Psoas muscle (tissue), 8 donors: ENCODE measurements around the gene SLC24A4. TPM values are rescaled to one million over a fixed set of nuclear protein-coding genes. Genes with fewer than 3 reads are reported as not detected.

ENCODE experiments used
- ATAC-seq, 4 donors: fragments of 200-7000 bp; cut with Tn5 transposase; one replicate each; pipeline ENCODE4 v1.9.1; 2020; ENCODE audit warnings: moderate library complexity in 3 of 4, mild to moderate bottlenecking in 2 of 4
- DNase-seq, 2 donors: peaks; one replicate each; pipeline ENCODE4 v3.0.0-alpha.2; 2020
- H3K27ac ChIP-seq: fragments of 200-600 bp; one replicate; pipeline ENCODE4 v1.8.0; 2022
- H3K27me3 ChIP-seq, 3 donors: fragments of 200-600 bp in 1 of 3; one replicate each; pipeline versions ENCODE4 v1.6.1 to v1.8.0; 2013 to 2022; ENCODE audit warnings: low read length in 2 of 3, mild to moderate bottlenecking in 2 of 3, moderate library complexity in 1 of 3; ENCODE audit not compliant: insufficient read depth in 3 of 3
- H3K36me3 ChIP-seq, 2 donors: fragments of 200-600 bp in 1 of 2; one replicate each; pipeline versions ENCODE4 v1.6.1 to v1.8.0; 2013 to 2022; ENCODE audit warnings: low read depth in 1 of 2, mild to moderate bottlenecking in 1 of 2, moderate library complexity in 1 of 2; ENCODE audit not compliant: insufficient read depth in 1 of 2
- H3K4me1 ChIP-seq: fragments of 200-600 bp; one replicate; pipeline ENCODE4 v1.8.0; 2022
- H3K4me3 ChIP-seq: fragments of 200-600 bp; one replicate; pipeline ENCODE4 v1.8.0; 2022; ENCODE audit warnings: mild to moderate bottlenecking
- H3K9me3 ChIP-seq: fragments of 200-600 bp; one replicate; pipeline ENCODE4 v1.8.0; 2022
- CTCF ChIP-seq: fragments of 200-600 bp; IDR thresholded peaks from one replicate; pipeline ENCODE4 v1.8.0; 2022; ENCODE audit warnings: antibody characterized with exemption
- WGBS, 3 donors: extraction: QIAGEN DNeasy Blood & Tissue Kit; methylation state at CpG; one replicate each; pipeline versions ENCODE4 v1.1.6 to v1.1.7; 2013; 5-methylcytosine and 5-hydroxymethylcytosine counted together
- intact Hi-C, 2 donors: fragments of 100-400 bp; cut with DNase I; formaldehyde crosslinking; loops; one replicate each; pipeline versions ENCODE4 v1.11.0 to v1.14.2; 2022
- polyA plus RNA-seq, 3 donors: library from polyadenylated mRNA; stranded (reverse); fragments of 200-250 nt; gene quantifications; one replicate each; pipeline ENCODE4 v1.2.3, GENCODE V29; 2013
- total RNA-seq, 4 donors: library from RNA; stranded (reverse); fragmentation: NEBNext Ultra II Directional in 2 of 4; extraction: Animal tissue kit (Norgen Biotek cat#: 25700) in 2 of 4; gene quantifications; one replicate each; pipeline versions ENCODE4 v1.2.1 to v1.2.4, GENCODE V29; 2021 to 2023
- donor health status: healthy with polysubstance abuse.
- donor health status: DM: no; HTN: no; CAD: no; lungs with moderate emphysema.
- donor health status: Bipolar disorder and iron deficiency.
- donor health status: healthy.
- donor health status: DM: yes; HTN: yes; CAD: no.
- donor health status: DM: no; HTN: no; CAD: no.
- donor health status: DM: no; HTN: no; CAD: no.
- donor health status: DM: yes; HTN: yes; CAD: no.

The SLC24A4 gene
- total and polyA plus RNA-seq, 7 donors, result 0.21 to 2.3 (median 0.34) TPM

GRCh38 chr14:92520102-92521057 is 197.4 kb downstream of the SLC24A4 start:
- ATAC-seq, result no peak
- no peak overlapping the region for H3K27ac ChIP-seq

GRCh38 chr14:92521058-92521415 is 198.1 kb downstream of the SLC24A4 start:
- WGBS, 3 donors, result 92 to 95% (median 92%) methylated on average over 2 of the region's 2 CpGs
- ATAC-seq (no peak), DNase-seq (no peak)
- Histone ChIP-seq H3K27ac (no peak overlapping the region), H3K36me3 (no peaks in the 10 kb centered on the region), H3K9me3 (no peaks in the 10 kb centered on the region), H3K4me3 (no peak overlapping the region), H3K27me3 (peaks cover 0 to 2% (median 0%) of the 10 kb centered on the region in 3 donors), H3K4me1 (no peaks in the 10 kb centered on the region)
- intact Hi-C loops, result no loop called here
- TF ChIP-seq CTCF, result no peak

More at GRCh38 chr14:92520102-92521057, 197.4 kb downstream of the SLC24A4 start:
- 89 to 90% (median 90%) methylated on average over 17 of the region's 17 CpGs for WGBS, 3 donors
- intact Hi-C loops, result no loop called here
- H3K36me3 ChIP-seq, result no peaks in the 10 kb centered on the region
- H3K9me3 ChIP-seq, result no peaks in the 10 kb centered on the region
- no peaks in the 10 kb centered on the region for H3K4me1 ChIP-seq
- H3K27me3 ChIP-seq, result peaks cover 0 to 2% (median 0%) of the 10 kb centered on the region in 3 donors
- DNase-seq, result no peak
- no peak for TF ChIP-seq CTCF
- no peak overlapping the region for H3K4me3 ChIP-seq

GRCh38 chr14:92523752-92524151 is 200.8 kb downstream of the SLC24A4 start:
- peaks cover 0 to 2% (median 0%) of the 10 kb centered on the region in 3 donors for H3K27me3 ChIP-seq
- no peak for ATAC-seq
- H3K27ac ChIP-seq, result no peak overlapping the region
- 89 to 93% (median 91%) methylated on average over 6 of the region's 6 CpGs for WGBS, 3 donors
- H3K4me1 ChIP-seq, result no peaks in the 10 kb centered on the region
- H3K4me3 ChIP-seq, result no peak overlapping the region
- no peak for DNase-seq
- no peak for TF ChIP-seq CTCF
- H3K36me3 ChIP-seq, result no peaks in the 10 kb centered on the region
- no peaks in the 10 kb centered on the region for H3K9me3 ChIP-seq
- intact Hi-C loops, result no loop called here

GRCh38 chr14:92524602-92525185 is 201.7 kb downstream of the SLC24A4 start:
- intact Hi-C loops, result no loop called here
- H3K4me3 ChIP-seq, result no peak overlapping the region
- WGBS, 3 donors, result 58 to 73% (median 67%) methylated on average over 10 of the region's 10 CpGs
- H3K27me3 ChIP-seq, result peaks cover 0 to 2% (median 0%) of the 10 kb centered on the region in 3 donors
- H3K4me1 ChIP-seq, result no peaks in the 10 kb centered on the region
- TF ChIP-seq CTCF, result no peak
- no peaks in the 10 kb centered on the region for H3K9me3 ChIP-seq
- no peak overlapping the region for H3K27ac ChIP-seq
- ATAC-seq, result no peak
- DNase-seq, result no peak
- no peaks in the 10 kb centered on the region for H3K36me3 ChIP-seq
